ENCODE results near the gene PPP1CB. TPM values are rescaled to one million over a fixed set of nuclear protein-coding genes. Genes with fewer than 3 reads are reported as not detected.
A peak's percentile ranks its signal among the peaks of the same experiment; 100 is the strongest.

PPP1CB gene
- total RNA-seq, 4 donors from 2014 or later, result 139 to 262 (median 176) TPM

GRCh38 chr2:28796620-28797019 is 45.0 kb downstream of the PPP1CB start:
- TF ChIP-seq, protein P1, sequence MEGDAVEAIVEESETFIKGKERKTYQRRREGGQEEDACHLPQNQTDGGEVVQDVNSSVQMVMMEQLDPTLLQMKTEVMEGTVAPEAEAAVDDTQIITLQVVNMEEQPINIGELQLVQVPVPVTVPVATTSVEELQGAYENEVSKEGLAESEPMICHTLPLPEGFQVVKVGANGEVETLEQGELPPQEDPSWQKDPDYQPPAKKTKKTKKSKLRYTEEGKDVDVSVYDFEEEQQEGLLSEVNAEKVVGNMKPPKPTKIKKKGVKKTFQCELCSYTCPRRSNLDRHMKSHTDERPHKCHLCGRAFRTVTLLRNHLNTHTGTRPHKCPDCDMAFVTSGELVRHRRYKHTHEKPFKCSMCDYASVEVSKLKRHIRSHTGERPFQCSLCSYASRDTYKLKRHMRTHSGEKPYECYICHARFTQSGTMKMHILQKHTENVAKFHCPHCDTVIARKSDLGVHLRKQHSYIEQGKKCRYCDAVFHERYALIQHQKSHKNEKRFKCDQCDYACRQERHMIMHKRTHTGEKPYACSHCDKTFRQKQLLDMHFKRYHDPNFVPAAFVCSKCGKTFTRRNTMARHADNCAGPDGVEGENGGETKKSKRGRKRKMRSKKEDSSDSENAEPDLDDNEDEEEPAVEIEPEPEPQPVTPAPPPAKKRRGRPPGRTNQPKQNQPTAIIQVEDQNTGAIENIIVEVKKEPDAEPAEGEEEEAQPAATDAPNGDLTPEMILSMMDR (IDR thresholded peaks at IDR 0.05), result no peak
- ATAC-seq (ENCODE audit: low FRiP score) (no peak), DNase-seq (ENCODE audit: low spot score) (no peak)

GRCh38 chr2:28801726-28802125 is 50.1 kb downstream of the PPP1CB start:
- ATAC-seq (ENCODE audit: low FRiP score) (no peak), DNase-seq (ENCODE audit: low spot score) (no peak)
- TF ChIP-seq, protein P1 (IDR thresholded peaks at IDR 0.05), result no peak

GRCh38 chr2:28802975-28803429 is 51.4 kb downstream of the PPP1CB start:
- DNase-seq (ENCODE audit: low spot score) (no peak), ATAC-seq (ENCODE audit: low FRiP score) (peak; percentile 71)
- TF ChIP-seq, protein P1 (IDR thresholded peaks at IDR 0.05), result no peak

GRCh38 chr2:28809927-28810326 is 58.3 kb downstream of the PPP1CB start:
- DNase-seq (ENCODE audit: low spot score) (no peak), ATAC-seq (ENCODE audit: low FRiP score) (no peak)
- TF ChIP-seq, protein P1 (IDR thresholded peaks at IDR 0.05), result no peak

GRCh38 chr2:28810384-28811285 is 59.0 kb downstream of the PPP1CB start, which contains the start of gene SPDYA:
SPDYA (plus strand) TSS chr2:28810834; CDS start chr2:28816015, 5,181 bp downstream.
- TF ChIP-seq, protein P1 (IDR thresholded peaks at IDR 0.05), result no peak
- peak; percentile 91 for ATAC-seq (ENCODE audit: low FRiP score)
- peak; percentile 45 for DNase-seq (ENCODE audit: low spot score)

- no peak for ATAC-seq (ENCODE audit: low FRiP score)
- TF ChIP-seq, protein P1 (IDR thresholded peaks at IDR 0.05), result no peak
- DNase-seq (ENCODE audit: low spot score), result no peak
These were observed 66.4 kb downstream of the PPP1CB start for GRCh38 chr2:28818053-28818452.

Data from omental fat pad (tissue), 4 donors.